Anterior cingulate cortex (tissue), 58 donors: Measurements from ENCODE around the gene THAP6.
A peak's percentile ranks its signal among the peaks of the same experiment; 100 is the strongest.
"Not testable (repeated sequence)": the region's sequence is repeated elsewhere in the genome, so short reads cannot be mapped to it uniquely, and the experiment has no call there.

Source experiments
- DNase-seq, 58 donors: peaks; one replicate each; lab custom pipeline; 2025; lab: John Stamatoyannopoulos, UW

The THAP6 gene, protein sequence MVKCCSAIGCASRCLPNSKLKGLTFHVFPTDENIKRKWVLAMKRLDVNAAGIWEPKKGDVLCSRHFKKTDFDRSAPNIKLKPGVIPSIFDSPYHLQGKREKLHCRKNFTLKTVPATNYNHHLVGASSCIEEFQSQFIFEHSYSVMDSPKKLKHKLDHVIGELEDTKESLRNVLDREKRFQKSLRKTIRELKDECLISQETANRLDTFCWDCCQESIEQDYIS

GRCh38 chr4:75514131-75514948 is at the start of gene THAP6, which contains the start of gene RCHY1:
TSS of gene THAP6 (plus strand) at chr4:75514473. CDS start at chr4:75515453, 980 bp downstream.
TSS of gene RCHY1 (minus strand) at chr4:75514403. CDS start at chr4:75514286, 117 bp downstream.
- DNase-seq: peak; percentile 75 to 98 (median 93)

GRCh38 chr4:75469896-75470295 is 44.4 kb upstream of the THAP6 start:
- DNase-seq: no peak

DNA sequence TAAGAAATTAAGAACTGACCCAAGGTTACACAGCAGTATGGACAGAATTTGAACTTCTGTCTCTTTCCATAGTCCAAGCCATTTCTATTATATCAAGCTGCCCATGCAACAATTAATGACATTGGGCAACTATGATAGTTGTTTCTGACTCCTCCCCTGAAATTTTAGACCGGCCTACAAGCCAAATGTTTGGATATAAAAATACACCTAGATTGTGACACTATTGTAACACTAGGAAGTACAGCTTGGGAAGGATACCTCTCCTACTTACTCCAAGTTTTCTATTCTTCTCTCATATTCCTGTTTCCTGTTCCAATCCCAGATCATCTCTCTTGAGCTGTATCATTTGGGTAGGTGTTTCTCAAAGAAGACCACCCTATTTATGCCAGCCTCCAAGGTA is 43.5 kb upstream of the THAP6 start:
- no peak for DNase-seq

- no peak for DNase-seq
Observed at GRCh38 chr4:75477201-75477600, 37.1 kb upstream of the THAP6 start.

- DNase-seq: peak in 24 of 58 donors; percentile 2 to 34 (median 6)
Observed at GRCh38 chr4:75484190-75484589, 30.1 kb upstream of the THAP6 start.

DNA sequence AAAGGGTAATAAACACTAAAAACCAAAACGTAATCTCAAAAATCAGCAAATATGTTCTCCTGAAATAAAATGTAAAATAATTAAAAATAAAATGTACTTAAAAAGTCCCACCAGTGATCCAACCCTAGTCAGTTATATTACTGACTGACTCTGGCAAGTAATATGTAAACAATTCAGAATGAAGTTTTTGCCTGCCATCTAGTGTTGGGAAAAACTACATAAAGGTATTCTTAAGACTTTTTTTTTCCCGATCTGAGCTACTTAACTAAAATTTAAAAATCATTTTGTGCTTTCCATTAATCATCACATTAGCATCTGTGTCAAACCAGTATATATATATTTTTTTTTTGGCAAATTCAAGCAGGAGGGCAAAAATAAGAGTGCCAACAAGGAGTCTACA is 24.1 kb upstream of the THAP6 start:
- peak in 1 of 58 donors; percentile 2 for DNase-seq

DNA sequence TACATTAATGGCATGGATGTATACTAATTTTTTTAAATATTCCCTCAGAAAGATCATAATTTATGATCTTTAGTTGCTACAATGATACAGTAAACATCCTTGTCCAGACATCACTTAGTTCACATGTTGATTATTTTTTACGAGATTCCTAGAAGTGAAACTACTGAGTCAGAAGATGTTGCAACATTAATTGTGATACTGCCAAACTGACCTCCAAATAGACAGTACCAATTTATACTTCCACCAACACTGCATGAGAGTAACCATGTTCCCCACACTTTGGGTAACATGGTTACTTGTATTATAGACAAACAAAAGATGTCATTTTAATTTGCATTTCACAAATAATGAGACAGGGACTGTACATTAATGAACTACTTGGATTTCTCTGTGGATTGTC is 19.7 kb upstream of the THAP6 start:
- no peak for DNase-seq

DNA sequence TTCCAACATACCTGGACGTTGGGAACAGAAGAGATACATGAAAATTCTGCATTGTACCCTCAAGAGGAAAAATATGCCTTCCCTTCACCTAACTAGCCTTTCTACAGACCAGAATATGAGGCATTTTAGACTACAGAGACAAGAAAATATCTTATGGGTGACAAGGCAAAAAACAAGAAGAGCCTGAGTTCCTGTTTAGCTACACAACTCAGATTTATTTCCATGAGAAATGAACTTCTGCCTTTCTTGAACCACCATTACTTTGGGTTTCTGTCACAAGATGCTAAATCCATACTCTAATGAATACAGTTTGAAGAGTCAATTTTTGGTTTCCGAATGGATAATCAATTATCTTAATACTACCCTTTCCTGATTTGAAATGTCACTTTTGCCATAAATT is 18.8 kb upstream of the THAP6 start:
- DNase-seq: no peak

- no peak for DNase-seq
Observed at GRCh38 chr4:75496406-75496805, 17.9 kb upstream of the THAP6 start.

- no peak for DNase-seq
Observed at GRCh38 chr4:75497133-75497532, 17.1 kb upstream of the THAP6 start.

DNA sequence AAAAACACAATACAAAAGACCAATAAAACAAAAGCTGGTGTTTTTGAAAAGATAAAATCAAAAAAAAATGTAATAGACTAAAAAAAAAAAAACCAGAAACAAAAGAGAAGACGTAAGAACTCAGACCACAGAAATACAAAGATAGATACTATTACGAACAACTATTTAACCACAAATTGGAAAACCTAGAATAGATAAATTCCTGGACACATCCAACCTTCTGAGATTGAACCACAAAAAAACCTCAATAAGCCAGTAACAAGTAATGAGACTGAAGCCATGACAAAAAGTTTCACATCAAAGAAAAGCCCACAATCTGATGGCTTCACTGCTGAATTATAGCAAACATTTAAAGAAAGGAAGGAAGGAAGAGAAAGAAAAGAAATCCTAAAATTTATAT is 16.2 kb upstream of the THAP6 start:
- DNase-seq: no peak

- DNase-seq: no peak
Observed at GRCh38 chr4:75499900-75500299, 14.4 kb upstream of the THAP6 start.

- no peak for DNase-seq
Observed at GRCh38 chr4:75502671-75503070, 11.6 kb upstream of the THAP6 start.

GRCh38 chr4:75505630-75506029 is 8.6 kb upstream of the THAP6 start:
- DNase-seq: no peak

GRCh38 chr4:75509592-75509991 is 4.7 kb upstream of the THAP6 start:
- DNase-seq: not testable (repeated sequence)

GRCh38 chr4:75511841-75512240 is 2.4 kb upstream of the THAP6 start:
- no peak for DNase-seq

GRCh38 chr4:75512386-75513211 is 1.7 kb upstream of the THAP6 start:
- no peak for DNase-seq

DNA sequence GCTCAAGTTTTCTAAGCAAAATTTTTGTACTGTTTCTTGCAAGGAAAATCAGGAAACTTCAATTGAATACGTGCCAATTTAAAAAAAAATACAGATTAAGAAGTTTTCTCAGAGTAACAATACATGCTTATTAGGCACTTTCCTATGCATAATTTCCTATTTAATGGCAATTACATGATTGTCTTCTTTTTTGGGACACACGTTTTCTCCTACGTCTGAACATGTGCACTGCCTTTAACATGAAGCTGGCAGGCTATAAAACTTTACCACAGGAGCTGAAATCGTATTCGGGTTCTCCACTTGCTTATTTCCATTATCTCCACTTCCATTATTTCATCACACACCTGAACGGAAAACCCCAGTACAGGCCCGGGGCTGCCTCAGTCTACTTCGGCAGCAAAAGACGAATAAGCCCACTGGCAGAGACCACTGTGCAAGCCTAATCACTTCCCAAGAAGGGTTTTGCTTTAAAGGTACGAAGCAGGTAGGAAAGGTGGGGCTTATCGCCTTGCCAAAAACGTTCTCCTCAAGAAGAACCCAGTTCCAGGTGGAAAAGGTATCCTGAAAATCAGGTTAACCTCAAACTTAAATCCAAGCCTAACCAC is 645 bp upstream of the THAP6 start:
- DNase-seq: peak in 4 of 58 donors; percentile 14 to 42 (median 34)

DNA sequence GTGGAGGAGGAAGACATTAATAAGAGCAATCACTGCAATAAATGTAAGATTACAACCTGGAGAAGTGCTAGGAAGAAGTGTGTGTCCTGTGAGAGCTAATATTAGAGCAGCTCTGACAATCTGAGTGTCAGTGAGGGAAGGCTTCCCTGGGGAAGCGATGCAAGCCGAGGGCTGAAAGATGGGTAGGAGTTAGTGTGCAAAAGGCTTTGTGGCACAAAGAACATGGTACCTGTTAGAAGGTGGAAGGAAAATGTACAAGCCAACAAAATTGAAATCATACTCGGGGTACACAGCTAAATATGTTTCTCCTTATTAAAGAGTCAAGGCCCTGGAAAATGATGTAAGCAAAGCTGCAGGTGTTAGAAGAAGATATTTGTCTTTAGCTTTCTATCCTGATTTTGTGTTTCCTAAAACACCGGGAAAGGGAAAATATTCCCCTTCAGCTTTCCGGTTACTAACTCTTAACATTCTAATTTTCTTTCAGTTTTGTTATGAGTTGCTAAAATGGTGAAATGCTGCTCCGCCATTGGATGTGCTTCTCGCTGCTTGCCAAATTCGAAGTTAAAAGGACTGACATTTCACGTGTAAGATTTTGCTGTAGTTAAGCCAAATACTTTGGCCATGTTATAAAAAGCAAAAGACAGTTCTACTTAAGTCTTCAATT is 808 bp downstream of the THAP6 start:
- peak in 8 of 58 donors; percentile 4 to 43 (median 24) for DNase-seq

DNA sequence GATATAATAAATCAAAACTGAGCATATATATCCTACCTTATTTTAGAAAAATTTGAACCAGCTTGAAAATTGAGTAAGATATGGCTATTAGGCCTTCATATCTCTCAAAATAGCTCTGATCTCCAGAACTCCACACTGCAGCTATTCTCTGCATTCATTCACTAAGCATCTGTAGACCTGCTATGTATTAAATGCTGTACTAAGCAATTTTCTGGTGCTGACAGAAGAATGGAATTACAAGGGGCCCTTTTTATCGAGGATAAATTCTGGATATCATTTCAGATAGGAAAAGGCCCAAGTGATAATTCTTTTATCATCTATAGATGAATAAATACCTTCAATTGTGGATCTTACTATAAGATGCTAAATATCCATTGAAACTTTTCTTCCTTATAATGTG is 1.9 kb downstream of the THAP6 start:
- no peak for DNase-seq
